OCI-LY3 (cell line): ENCODE results near the gene CC2D2A.

Source experiments
- EZH2phosphoT487 ChIP-seq: fragments of 200-600 bp; shearing (Covaris generic); IDR thresholded peaks from 2 replicates; pipeline ENCODE4 v1.6.1; 2018; ENCODE audit warnings: antibody characterized with exemption, mixed run types, low read depth
- TF ChIP-seq, protein P1 (sequence below): fragments of 200-600, 300-600 bp; sonication (generic); IDR thresholded peaks from 2 replicates; pipeline ENCODE4 v1.5.1; 2014; ENCODE audit warnings: antibody characterized with exemption, low read length, low read depth

DNA sequence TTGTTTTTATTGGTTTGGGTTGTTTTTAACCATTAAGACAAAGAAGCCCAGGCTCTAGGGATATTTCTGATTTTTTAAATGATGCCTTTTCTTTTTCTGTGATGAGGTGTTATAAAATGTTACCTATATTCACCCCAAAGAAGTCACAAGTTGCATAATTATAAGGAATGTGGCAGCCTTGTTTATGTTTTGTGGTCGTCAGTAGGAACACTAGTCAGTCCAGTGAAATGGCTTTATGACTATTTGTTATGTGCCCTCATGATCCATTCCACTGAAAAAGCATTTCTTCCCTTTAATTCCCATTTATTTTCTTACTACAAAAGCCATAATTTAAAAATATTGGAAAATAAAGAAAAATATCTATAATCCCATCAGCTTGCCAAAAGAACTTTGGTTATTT, 34.4 kb downstream of the CC2D2A start:
- TF ChIP-seq, protein P1, sequence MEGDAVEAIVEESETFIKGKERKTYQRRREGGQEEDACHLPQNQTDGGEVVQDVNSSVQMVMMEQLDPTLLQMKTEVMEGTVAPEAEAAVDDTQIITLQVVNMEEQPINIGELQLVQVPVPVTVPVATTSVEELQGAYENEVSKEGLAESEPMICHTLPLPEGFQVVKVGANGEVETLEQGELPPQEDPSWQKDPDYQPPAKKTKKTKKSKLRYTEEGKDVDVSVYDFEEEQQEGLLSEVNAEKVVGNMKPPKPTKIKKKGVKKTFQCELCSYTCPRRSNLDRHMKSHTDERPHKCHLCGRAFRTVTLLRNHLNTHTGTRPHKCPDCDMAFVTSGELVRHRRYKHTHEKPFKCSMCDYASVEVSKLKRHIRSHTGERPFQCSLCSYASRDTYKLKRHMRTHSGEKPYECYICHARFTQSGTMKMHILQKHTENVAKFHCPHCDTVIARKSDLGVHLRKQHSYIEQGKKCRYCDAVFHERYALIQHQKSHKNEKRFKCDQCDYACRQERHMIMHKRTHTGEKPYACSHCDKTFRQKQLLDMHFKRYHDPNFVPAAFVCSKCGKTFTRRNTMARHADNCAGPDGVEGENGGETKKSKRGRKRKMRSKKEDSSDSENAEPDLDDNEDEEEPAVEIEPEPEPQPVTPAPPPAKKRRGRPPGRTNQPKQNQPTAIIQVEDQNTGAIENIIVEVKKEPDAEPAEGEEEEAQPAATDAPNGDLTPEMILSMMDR, result no peak
- TF ChIP-seq EZH2phosphoT487, result no peak
